Peyer's patch (tissue), 4 donors: ENCODE results near the gene DFFB. TPM values are rescaled to one million over a fixed set of nuclear protein-coding genes. Genes with fewer than 3 reads are reported as not detected.

Source experiments
- DNase-seq, 3 donors: peaks; one replicate each; pipeline ENCODE4 v3.0.0-alpha.2; 2017 to 2019
- H3K27ac ChIP-seq, 4 donors: fragments of 200-600 bp; sonication (generic); one replicate each; pipeline ENCODE4 v1.5.1; 2016 to 2019
- H3K27me3 ChIP-seq, 2 donors: fragments of 200-600 bp; sonication (generic); one replicate each; pipeline ENCODE4 v1.5.1; 2019
- H3K36me3 ChIP-seq, 3 donors: fragments of 200-600 bp; sonication (generic); one replicate each; pipeline ENCODE4 v1.5.1; 2016 to 2019
- H3K4me1 ChIP-seq, 4 donors: fragments of 200-600 bp; sonication (generic); one replicate each; pipeline ENCODE4 v1.5.1; 2016 to 2019
- H3K4me3 ChIP-seq, 4 donors: fragments of 200-600 bp; sonication (generic); 1 replicate in 3 of 4; 2 replicates in 1 of 4; pipeline ENCODE4 v1.5.1; 2016 to 2019; ENCODE audit warnings: mild to moderate bottlenecking in 1 of 4
- H3K9me3 ChIP-seq, 4 donors: fragments of 200-600 bp; sonication (generic); one replicate each; pipeline ENCODE4 v1.5.1; 2016 to 2019; ENCODE audit warnings: mild to moderate bottlenecking in 1 of 4
- CTCF ChIP-seq, 6 experiments: fragments of 450-650 bp in 4 of 6; fragments of 200-600 bp in 2 of 6; sonication (generic) in 1 of 6; IDR thresholded peaks; one replicate each; pipeline ENCODE4 v1.5.1; 2017 to 2019; ENCODE audit warnings: antibody characterized with exemption in 6 of 6, mild to moderate bottlenecking in 3 of 6, moderate library complexity in 1 of 6
- POLR2A ChIP-seq, 2 donors: fragments of 450-650 bp; IDR thresholded peaks; one replicate each; pipeline ENCODE4 v1.5.1; 2017; ENCODE audit warnings: antibody characterized with exemption in 2 of 2, mild to moderate bottlenecking in 2 of 2, moderate library complexity in 2 of 2
- total RNA-seq, 4 donors: library from RNA; depleted of rRNA; stranded (reverse); fragments of >200 nt; gene quantifications; one replicate each; pipeline ENCODE4 v1.1.0, GENCODE V29; 2016

The DFFB gene
- total RNA-seq, 4 donors from 2014 or later, result 6.8 to 22.8 (median 13.7) TPM

- H3K9me3 ChIP-seq, result no peaks in the 10 kb centered on the region
- DNase-seq, result no peak
- H3K27me3 ChIP-seq, result no peaks in the 10 kb centered on the region
- H3K27ac ChIP-seq, result no peak overlapping the region
- TF ChIP-seq POLR2A (IDR thresholded peaks at IDR 0.05) (no peak), CTCF (IDR thresholded peaks at IDR 0.05) (no peak)
- no peaks in the 10 kb centered on the region for H3K4me1 ChIP-seq
- no peak overlapping the region for H3K4me3 ChIP-seq
- H3K36me3 ChIP-seq, result no peaks in the 10 kb centered on the region
Observed at GRCh38 chr1:3924186-3924824, 67.0 kb downstream of the DFFB start.

- no peaks in the 10 kb centered on the region for H3K4me1 ChIP-seq
- TF ChIP-seq CTCF (IDR thresholded peaks at IDR 0.05), result no peak
- TF ChIP-seq POLR2A (IDR thresholded peaks at IDR 0.05), result no peak
- no peak overlapping the region for H3K27ac ChIP-seq
- no peaks in the 10 kb centered on the region for H3K9me3 ChIP-seq
- H3K27me3 ChIP-seq, result no peaks in the 10 kb centered on the region
- no peak for DNase-seq
- no peak overlapping the region for H3K4me3 ChIP-seq
- H3K36me3 ChIP-seq, result no peaks in the 10 kb centered on the region
Observed at GRCh38 chr1:3924825-3925220, 67.5 kb downstream of the DFFB start.

- no peaks in the 10 kb centered on the region for H3K9me3 ChIP-seq
- no peak overlapping the region for H3K4me3 ChIP-seq
- TF ChIP-seq CTCF (IDR thresholded peaks at IDR 0.05) (no peak), POLR2A (IDR thresholded peaks at IDR 0.05) (no peak)
- H3K27me3 ChIP-seq, result no peaks in the 10 kb centered on the region
- no peak overlapping the region for H3K27ac ChIP-seq
- H3K4me1 ChIP-seq, result no peaks in the 10 kb centered on the region
- no peaks in the 10 kb centered on the region for H3K36me3 ChIP-seq
- DNase-seq, result no peak
Observed at GRCh38 chr1:3925256-3925655, 68.0 kb downstream of the DFFB start.

GRCh38 chr1:3925762-3926161, 68.5 kb downstream of the DFFB start:
- Histone ChIP-seq H3K9me3 (no peaks in the 10 kb centered on the region), H3K4me3 (no peak overlapping the region), H3K4me1 (no peaks in the 10 kb centered on the region), H3K36me3 (no peaks in the 10 kb centered on the region), H3K27me3 (no peaks in the 10 kb centered on the region), H3K27ac (no peak overlapping the region)
- DNase-seq, result peak in 1 of 3 donors; percentile 13
- TF ChIP-seq POLR2A (IDR thresholded peaks at IDR 0.05) (no peak), CTCF (IDR thresholded peaks at IDR 0.05) (no peak)

- Histone ChIP-seq H3K36me3 (no peaks in the 10 kb centered on the region), H3K4me1 (no peaks in the 10 kb centered on the region), H3K27ac (no peak overlapping the region), H3K9me3 (no peaks in the 10 kb centered on the region), H3K4me3 (no peak overlapping the region), H3K27me3 (no peaks in the 10 kb centered on the region)
- TF ChIP-seq POLR2A (IDR thresholded peaks at IDR 0.05) (no peak), CTCF (IDR thresholded peaks at IDR 0.05) (no peak)
- DNase-seq, result no peak
Observed at GRCh38 chr1:3926956-3927355, 69.7 kb downstream of the DFFB start.

GRCh38 chr1:3928586-3928985, 71.3 kb downstream of the DFFB start:
- DNase-seq, result no peak
- Histone ChIP-seq H3K9me3 (no peaks in the 10 kb centered on the region), H3K27ac (no peak overlapping the region), H3K4me1 (no peaks in the 10 kb centered on the region), H3K36me3 (no peaks in the 10 kb centered on the region), H3K4me3 (no peak overlapping the region), H3K27me3 (no peaks in the 10 kb centered on the region)
- no peak for TF ChIP-seq POLR2A (IDR thresholded peaks at IDR 0.05)
- TF ChIP-seq CTCF (IDR thresholded peaks at IDR 0.05), result no peak
